ENCODE measurements around the gene SLC1A3.

- no peak for TF ChIP-seq POLR2A (IDR thresholded peaks at IDR 0.05)
- TF ChIP-seq, protein P1, sequence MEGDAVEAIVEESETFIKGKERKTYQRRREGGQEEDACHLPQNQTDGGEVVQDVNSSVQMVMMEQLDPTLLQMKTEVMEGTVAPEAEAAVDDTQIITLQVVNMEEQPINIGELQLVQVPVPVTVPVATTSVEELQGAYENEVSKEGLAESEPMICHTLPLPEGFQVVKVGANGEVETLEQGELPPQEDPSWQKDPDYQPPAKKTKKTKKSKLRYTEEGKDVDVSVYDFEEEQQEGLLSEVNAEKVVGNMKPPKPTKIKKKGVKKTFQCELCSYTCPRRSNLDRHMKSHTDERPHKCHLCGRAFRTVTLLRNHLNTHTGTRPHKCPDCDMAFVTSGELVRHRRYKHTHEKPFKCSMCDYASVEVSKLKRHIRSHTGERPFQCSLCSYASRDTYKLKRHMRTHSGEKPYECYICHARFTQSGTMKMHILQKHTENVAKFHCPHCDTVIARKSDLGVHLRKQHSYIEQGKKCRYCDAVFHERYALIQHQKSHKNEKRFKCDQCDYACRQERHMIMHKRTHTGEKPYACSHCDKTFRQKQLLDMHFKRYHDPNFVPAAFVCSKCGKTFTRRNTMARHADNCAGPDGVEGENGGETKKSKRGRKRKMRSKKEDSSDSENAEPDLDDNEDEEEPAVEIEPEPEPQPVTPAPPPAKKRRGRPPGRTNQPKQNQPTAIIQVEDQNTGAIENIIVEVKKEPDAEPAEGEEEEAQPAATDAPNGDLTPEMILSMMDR (IDR thresholded peaks at IDR 0.05): no peak
These were observed 12.5 kb upstream of the SLC1A3 start for GRCh38 chr5:36593867-36594266.
